Measurements from ENCODE around the gene ESR2. TPM values are rescaled to one million over a fixed set of nuclear protein-coding genes. Genes with fewer than 3 reads are reported as not detected.
"Not testable (repeated sequence)": the region's sequence is repeated elsewhere in the genome, so short reads cannot be mapped to it uniquely, and the experiment has no call there.

Gene ESR2
- total RNA-seq, 6 experiments from 2014 or later = not detected

DNA sequence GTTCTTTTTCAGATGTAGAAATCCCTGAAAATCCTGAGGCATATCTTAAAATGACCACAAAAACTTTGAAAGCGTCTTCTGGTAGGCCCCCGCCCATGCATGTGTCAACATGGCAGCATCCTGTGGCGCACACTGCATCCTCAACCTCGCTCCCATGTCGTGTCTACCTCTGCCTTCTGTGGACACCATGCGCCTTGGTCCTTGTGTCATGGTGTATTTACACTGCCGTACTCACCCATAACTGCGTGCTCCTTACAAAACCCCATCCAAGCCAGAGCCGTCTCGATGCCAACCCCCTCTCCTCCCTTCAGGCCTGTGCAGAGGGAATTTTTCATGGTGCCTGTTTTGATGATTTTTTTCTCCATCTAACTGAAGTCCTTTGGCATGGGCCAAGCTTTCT, 78.9 kb downstream of the ESR2 start:
- Mint-ChIP-seq H3K36me3 (ENCODE audit: low read depth) (no peaks in the 10 kb centered on the region), H3K4me1 (ENCODE audit: low read depth) (peaks cover 9% of the 10 kb centered on the region; the same call in 1 of the 2 replicates), H3K27ac (no peak overlapping the region), H3K27me3 (ENCODE audit: insufficient read depth) (peaks cover 2% of the 10 kb centered on the region; the same call in 1 of the 2 replicates), H3K4me3 (no peak overlapping the region), H3K9me3 (no peaks in the 10 kb centered on the region)
- DNase-seq = no peak
- TF ChIP-seq, protein P1, sequence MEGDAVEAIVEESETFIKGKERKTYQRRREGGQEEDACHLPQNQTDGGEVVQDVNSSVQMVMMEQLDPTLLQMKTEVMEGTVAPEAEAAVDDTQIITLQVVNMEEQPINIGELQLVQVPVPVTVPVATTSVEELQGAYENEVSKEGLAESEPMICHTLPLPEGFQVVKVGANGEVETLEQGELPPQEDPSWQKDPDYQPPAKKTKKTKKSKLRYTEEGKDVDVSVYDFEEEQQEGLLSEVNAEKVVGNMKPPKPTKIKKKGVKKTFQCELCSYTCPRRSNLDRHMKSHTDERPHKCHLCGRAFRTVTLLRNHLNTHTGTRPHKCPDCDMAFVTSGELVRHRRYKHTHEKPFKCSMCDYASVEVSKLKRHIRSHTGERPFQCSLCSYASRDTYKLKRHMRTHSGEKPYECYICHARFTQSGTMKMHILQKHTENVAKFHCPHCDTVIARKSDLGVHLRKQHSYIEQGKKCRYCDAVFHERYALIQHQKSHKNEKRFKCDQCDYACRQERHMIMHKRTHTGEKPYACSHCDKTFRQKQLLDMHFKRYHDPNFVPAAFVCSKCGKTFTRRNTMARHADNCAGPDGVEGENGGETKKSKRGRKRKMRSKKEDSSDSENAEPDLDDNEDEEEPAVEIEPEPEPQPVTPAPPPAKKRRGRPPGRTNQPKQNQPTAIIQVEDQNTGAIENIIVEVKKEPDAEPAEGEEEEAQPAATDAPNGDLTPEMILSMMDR (IDR thresholded peaks at IDR 0.05) = no peak

DNA sequence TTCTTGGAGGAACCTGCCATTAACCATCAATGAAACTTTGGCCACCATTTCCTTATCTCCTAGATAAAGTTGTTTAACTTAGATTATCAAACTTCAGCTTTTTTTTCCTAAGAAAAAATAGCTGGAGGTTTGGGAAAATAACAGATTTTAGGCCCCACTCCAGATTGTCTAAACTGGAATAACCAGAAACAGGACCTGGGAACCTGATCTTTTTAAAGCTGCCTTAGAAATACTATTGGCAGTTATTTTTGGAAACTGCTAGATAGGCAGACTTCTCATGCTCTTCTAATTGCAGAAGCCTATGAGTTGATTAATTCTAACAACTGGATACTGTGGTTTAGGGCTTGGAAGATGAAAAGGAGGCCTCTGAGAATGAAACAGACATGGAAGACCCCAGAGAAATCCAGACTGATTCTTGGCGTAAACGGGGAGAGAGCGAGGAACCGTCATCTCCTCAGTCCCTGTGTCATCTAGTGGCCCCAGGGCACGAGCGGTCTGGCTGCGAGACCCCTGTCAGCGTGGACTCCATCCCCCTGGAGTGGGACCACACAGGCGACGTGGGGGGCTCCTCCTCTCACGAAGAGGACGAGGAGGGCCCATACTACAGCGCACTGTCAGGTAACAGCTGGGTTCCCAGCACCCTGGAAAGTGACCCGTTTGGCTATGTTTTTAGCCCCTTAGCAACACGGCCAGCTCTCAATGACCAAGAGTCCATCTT, 80.2 kb downstream of the ESR2 start:
- Mint-ChIP-seq H3K36me3 (ENCODE audit: low read depth) (no peaks in the 10 kb centered on the region), H3K4me1 (ENCODE audit: low read depth) (peaks cover 9% of the 10 kb centered on the region; the same call in 1 of the 2 replicates), H3K27ac (no peak overlapping the region), H3K27me3 (ENCODE audit: insufficient read depth) (peaks cover 2% of the 10 kb centered on the region), H3K4me3 (no peak overlapping the region), H3K9me3 (no peaks in the 10 kb centered on the region)
- no peak for DNase-seq
- TF ChIP-seq, protein P1 (IDR thresholded peaks at IDR 0.05) = no peak

DNA sequence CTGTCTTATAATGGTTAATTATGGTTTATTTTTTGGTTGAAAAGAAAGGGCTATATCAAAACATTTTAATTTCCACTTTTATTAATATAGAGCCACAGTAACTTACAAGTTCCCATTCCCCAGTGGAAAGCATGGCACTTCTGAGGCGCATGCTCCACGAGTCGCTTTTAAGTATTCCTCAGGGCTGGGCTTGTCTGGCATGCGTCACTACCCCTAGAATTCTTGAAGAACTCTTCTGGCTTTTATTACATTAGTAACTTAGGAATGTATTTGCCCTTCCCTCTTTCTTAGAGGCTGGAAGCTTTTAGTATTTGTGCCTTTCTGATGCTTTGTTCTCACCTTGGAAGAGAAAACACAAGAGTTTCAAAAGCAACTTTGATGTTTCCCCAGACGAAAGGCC, 81.1 kb downstream of the ESR2 start:
- DNase-seq = no peak
- Mint-ChIP-seq H3K9me3 (no peaks in the 10 kb centered on the region), H3K36me3 (ENCODE audit: low read depth) (no peaks in the 10 kb centered on the region), H3K4me1 (ENCODE audit: low read depth) (peaks cover 9% of the 10 kb centered on the region; the same call in 1 of the 2 replicates), H3K4me3 (no peak overlapping the region), H3K27me3 (ENCODE audit: insufficient read depth) (peaks cover 2% of the 10 kb centered on the region), H3K27ac (no peak overlapping the region)
- TF ChIP-seq, protein P1 (IDR thresholded peaks at IDR 0.05) = no peak

DNA sequence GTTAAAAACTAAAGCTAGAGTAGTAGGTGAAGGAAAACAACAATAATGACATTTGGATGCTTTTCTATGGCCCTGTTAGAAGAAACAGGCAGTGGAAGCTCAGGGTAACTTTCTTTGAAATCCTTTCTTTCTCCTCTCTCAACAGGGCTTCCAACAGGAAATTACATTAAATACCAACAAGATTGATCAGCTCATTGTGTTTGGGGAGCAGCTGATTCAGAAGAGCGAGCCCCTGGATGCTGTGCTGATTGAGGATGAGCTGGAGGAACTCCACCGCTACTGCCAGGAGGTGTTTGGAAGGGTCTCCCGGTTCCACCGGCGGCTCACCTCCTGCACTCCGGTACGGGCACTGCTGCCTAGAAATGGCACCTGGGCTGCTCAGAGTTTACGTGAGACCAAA, 81.5 kb downstream of the ESR2 start:
- Mint-ChIP-seq H3K36me3 (ENCODE audit: low read depth) (no peaks in the 10 kb centered on the region), H3K4me1 (ENCODE audit: low read depth) (peaks cover 9% of the 10 kb centered on the region; the same call in 1 of the 2 replicates), H3K27ac (no peak overlapping the region), H3K9me3 (no peaks in the 10 kb centered on the region), H3K4me3 (no peak overlapping the region), H3K27me3 (ENCODE audit: insufficient read depth) (peaks cover 2% of the 10 kb centered on the region)
- TF ChIP-seq, protein P1 (IDR thresholded peaks at IDR 0.05) = no peak
- DNase-seq = no peak

DNA sequence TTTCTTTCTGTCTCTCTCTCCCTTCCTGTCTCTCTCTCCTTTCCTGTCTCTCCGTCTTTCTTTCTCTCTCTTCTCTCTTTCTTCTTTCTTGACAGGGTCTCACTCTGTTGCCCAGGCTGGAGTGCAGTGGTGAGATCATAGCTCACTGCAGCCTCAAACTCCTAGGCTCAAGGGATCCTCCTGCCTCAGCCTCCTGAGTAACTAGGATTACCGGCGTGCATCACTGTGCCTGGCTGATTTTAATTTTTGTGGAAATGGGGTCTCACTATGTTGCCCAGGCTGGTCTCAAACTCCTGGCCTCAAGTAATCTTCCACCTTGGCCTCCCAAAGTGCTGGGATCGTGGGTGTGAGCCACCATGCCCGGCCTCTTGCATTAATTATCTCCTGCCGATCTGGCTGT, 83.3 kb downstream of the ESR2 start:
- not testable (repeated sequence) for H3K27ac Mint-ChIP-seq; H3K9me3 Mint-ChIP-seq; DNase-seq; H3K4me1 Mint-ChIP-seq (ENCODE audit: low read depth); H3K4me3 Mint-ChIP-seq; H3K27me3 Mint-ChIP-seq (ENCODE audit: insufficient read depth); H3K36me3 Mint-ChIP-seq (ENCODE audit: low read depth)

DNA sequence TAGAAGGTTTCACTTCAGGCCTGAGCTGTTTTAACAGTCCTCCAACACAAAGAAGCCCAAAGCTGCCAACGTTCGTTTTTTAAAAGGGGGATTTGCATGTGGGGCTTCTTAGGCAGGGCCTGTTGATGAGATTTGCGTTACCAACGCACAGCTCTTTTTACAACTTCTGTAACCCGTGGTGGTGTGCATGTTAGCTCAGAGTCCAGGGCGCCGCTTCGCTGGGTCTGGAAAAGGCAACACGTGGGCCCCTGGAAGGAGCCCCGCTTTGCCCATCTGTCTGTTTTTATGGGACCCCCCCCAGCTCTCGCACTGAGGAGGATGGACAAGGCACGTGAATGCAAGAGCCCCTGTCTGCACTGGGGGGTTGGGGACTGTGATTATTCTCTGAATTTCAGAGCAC, 84.0 kb downstream of the ESR2 start:
- no peaks in the 10 kb centered on the region for H3K9me3 Mint-ChIP-seq
- TF ChIP-seq, protein P1 (IDR thresholded peaks at IDR 0.05) = no peak
- peaks cover 9% of the 10 kb centered on the region; the same call in 1 of the 2 replicates for H3K4me1 Mint-ChIP-seq (ENCODE audit: low read depth)
- H3K27ac Mint-ChIP-seq = no peak overlapping the region
- no peaks in the 10 kb centered on the region for H3K36me3 Mint-ChIP-seq (ENCODE audit: low read depth)
- no peak overlapping the region for H3K4me3 Mint-ChIP-seq
- H3K27me3 Mint-ChIP-seq (ENCODE audit: insufficient read depth) = peaks cover 3% of the 10 kb centered on the region
- no peak for DNase-seq
